GM13976 (cell line): ENCODE data around the gene AGPAT2.

Experiments used
- DNase-seq: peaks from one replicate; pipeline ENCODE4 v3.0.0; 2012; ENCODE audit warnings: low spot score
- in situ Hi-C: fragments of 300-500 bp; cut with MboI; formaldehyde crosslinking; loops from one replicate; pipeline ENCODE4 v1.12.0; 2022; ENCODE audit warnings: low sequenced_read_pairs, mixed read lengths, inconsistent platforms; ENCODE audit not compliant: unreplicated experiment
- TF ChIP-seq, protein P1 (sequence below): IDR thresholded peaks from 2 replicates; pipeline ENCODE4 v1.5.1; 2012; ENCODE audit warnings: borderline replicate concordance, mild to moderate bottlenecking; ENCODE audit not compliant: insufficient read depth; ENCODE audit errors: extremely low read depth, missing control alignments, control extremely low read depth

Gene AGPAT2

DNA sequence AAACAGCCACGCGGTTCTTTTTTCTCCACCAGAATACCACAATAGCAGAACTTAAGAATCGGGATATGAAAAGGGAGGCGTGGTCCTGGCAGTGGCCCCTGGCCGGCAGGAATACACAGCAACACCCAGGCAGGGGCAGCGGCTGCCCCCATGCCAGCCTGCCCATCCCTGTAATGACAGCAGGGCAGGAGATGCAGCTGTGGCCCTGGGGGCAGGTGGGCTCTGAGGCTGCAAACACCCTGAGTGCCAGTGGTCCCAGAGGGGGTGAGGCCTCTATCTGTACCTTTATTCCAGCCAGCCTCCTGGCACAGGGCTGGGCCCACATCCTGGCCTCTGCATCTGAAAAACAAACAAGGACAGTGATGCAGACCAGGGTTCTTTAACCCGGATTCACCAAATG, 37.5 kb upstream of the AGPAT2 start:
- in situ Hi-C loops = no loop called here
- DNase-seq = no peak
- TF ChIP-seq, protein P1, sequence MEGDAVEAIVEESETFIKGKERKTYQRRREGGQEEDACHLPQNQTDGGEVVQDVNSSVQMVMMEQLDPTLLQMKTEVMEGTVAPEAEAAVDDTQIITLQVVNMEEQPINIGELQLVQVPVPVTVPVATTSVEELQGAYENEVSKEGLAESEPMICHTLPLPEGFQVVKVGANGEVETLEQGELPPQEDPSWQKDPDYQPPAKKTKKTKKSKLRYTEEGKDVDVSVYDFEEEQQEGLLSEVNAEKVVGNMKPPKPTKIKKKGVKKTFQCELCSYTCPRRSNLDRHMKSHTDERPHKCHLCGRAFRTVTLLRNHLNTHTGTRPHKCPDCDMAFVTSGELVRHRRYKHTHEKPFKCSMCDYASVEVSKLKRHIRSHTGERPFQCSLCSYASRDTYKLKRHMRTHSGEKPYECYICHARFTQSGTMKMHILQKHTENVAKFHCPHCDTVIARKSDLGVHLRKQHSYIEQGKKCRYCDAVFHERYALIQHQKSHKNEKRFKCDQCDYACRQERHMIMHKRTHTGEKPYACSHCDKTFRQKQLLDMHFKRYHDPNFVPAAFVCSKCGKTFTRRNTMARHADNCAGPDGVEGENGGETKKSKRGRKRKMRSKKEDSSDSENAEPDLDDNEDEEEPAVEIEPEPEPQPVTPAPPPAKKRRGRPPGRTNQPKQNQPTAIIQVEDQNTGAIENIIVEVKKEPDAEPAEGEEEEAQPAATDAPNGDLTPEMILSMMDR = no peak

DNA sequence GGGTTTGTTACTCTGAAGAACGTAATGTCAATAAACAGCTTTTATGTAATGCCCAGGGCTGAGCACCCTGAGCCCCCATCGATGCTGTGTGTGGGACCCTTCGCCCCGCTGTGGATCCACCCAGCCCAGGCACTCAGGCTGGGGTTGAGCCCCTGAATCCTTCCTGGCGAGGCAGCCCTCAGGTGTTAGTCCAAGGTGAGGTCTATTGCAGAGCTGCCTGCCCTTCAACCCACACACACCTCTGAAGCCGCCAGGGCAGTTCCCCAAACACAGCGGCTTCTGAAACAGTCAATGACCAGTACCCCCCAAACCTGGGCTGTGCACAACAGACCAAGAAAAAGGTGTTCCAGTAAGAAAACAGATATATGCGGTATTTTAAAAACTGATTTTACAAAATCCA, 36.7 kb upstream of the AGPAT2 start:
- in situ Hi-C loops = no loop called here
- no peak for DNase-seq
- TF ChIP-seq, protein P1 = no peak

DNA sequence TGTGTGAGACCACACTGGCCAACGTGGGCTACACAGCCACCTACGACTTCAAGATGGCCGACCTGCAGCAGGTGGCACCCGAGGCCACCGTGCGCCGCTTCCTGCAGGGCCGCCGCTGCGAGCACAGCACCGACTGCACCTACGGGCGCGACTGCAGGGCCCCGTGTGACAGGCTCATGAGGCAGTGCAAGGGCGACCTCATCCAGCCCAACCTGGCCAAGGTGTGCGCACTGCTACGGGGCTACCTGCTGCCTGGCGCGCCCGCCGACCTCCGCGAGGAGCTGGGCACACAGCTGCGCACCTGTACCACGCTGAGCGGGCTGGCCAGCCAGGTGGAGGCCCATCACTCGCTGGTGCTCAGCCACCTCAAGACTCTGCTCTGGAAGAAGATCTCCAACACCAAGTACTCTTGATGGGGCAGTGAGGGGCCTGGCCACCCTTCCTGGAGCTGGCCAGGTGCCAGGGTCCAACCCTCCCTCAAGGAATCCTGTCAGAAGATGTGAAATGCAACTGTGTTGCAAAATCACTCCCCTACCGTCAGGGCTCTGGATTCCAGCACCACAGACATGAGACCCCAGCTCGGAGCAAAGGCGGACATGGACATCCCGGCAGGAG, 36.2 kb upstream of the AGPAT2 start:
- TF ChIP-seq, protein P1 = no peak
- in situ Hi-C loops = no loop called here
- DNase-seq = no peak

- DNase-seq = no peak
- in situ Hi-C loops = no loop called here
- TF ChIP-seq, protein P1 = no peak
Observed at GRCh38 chr9:136722969-136723356, 35.7 kb upstream of the AGPAT2 start.

GRCh38 chr9:136722093-136722968, 35.1 kb upstream of the AGPAT2 start:
- TF ChIP-seq, protein P1 = no peak
- no peak for DNase-seq
- in situ Hi-C loops = no loop called here

DNA sequence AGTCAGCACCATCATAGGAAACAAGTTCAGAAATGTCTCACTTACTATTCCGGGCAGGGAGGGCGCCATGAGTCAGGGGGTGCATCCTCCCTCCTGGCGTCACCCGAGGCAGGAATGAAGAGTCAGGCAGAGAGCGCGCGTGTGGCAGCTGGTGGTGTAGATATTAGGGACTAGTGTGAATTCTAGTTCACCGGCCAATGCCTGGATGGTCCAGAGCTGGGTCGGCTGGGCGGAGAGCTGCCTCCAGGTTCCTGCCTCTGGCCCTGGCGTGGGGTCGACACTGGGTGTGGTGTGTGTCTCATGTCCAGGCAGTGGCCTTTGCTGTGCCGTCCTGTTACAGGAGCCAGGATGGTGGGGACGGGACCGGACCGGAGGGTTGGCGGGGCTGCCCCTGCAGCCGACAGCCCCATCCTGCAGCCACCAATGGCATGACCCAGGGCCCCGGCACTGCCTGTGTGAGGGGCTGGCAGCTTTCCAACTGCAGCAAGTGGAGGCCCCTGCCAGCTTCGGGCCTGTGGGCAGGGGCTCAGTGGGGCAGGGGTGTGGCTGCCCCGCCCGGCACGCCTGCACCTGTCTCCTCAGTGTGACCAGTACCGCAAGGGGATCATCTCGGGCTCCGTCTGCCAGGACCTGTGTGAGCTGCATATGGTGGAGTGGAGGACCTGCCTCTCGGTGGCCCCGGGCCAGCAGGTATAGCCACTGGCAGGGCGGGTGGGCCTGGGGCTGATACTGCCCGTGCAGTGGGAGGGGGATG, 34.3 kb upstream of the AGPAT2 start:
- in situ Hi-C loops = no loop called here
- TF ChIP-seq, protein P1 = no peak
- no peak for DNase-seq
